Stimulated activated CD4-positive, alpha-beta T cell treated with anti-CD3 and anti-CD28 coated beads, Interleukin-15, amount 100 ng/mL, for 1 hour (primary cell): ENCODE measurements around the gene GPX2.

Source experiments
- DNase-seq, 2 donors: peaks; one replicate each; pipeline ENCODE4 v3.0.0-alpha.2; 2020; ENCODE audit warnings: low read depth in 1 of 2, low spot score in 1 of 2

GPX2 gene

DNA sequence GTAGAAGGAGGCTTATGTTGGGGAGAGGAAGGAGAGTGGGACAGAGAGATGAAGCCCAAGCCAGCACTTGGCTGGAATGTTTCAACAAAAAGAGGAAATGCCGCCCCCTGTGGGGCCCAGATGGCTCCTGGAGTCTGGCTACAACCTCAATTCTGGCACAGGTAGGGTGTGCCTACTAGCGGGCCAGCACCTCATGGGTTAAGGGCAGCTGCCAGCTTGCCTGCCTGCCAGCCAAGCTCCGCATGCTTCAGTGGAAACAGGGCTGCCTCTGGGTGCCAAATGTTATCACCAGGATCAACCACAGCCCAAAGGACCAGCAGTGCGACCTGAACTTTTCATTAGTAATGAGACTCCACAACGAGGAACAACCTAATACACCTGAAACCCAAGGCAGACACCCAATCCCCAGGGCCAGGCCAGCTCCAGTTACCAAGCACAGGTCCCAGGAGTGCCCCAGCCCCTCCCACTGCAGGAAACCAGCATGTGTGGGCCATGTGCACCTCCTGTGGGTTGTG, 18.3 kb upstream of the GPX2 start:
- DNase-seq: no peak

DNA sequence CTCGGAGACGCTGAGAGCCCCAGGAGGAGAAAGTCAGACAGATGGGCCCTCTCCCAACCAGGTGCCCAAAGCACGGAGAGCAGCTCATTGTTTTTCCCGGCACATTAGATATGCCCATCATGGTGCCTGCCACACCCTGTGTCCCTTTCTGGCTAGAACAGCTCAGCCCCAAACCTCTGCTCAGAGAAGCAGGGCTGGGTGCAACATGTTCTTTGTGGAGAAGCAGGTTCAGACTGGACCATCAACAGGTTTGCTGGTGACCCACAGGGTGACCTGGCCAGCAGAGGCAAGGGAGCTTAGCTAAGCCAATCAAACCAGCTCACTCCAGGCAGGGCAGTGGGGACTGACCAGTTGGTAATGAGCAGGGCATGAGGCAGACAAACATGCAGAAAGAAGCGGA, 16.2 kb upstream of the GPX2 start:
- DNase-seq: no peak

DNA sequence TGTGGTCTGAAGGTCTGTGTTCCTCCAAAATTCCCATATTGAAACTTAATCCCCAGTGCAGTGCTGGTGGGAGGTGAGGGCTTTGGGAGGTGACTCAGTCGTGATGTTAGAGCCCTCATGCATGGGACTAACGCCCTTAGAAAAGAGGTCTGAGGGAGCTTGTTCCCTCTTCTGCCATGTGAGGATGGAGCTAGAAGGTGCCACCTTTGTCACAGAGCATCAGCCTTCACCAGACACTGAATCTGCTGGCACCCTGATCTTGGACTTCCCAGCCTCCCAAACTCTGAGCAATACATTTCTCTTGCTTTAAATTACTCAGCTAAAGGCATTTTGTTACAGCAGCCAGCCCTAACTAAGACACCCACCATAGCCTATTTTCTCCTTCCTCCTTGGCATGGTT, 15.7 kb upstream of the GPX2 start:
- DNase-seq: no peak

DNA sequence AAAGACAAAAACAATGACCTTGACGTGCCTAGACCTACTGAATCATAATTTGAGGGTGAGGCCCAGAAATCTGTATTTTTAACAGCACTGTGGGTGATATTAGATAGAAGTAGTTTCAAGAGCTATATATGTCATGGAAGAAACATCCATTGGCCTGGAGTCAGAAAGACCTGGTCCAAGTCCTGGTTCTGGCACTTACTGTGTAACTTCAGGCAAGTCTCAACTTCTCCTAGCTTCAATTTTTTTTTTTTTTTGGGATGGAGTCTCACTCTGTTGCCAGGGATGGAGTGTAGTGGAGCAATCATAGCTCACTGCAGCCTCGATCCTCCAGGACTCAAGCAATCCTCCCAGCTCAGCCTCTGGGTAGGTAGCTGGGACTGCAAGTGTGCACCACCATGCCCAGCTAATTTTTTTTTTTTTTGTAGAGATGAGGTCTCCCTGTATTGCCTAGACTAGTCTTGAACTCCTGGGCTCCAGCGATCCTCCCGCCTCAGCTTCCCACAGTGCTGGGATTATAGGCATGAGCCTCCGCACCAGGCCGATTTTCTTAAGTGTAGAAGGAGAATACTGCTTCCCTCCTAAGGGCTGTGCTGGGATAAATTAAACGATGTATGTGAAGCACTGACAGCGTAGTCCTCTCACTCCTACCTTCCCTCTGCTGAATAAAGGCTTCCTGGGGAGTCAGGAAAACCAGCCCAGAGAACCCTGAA, 14.3 kb upstream of the GPX2 start:
- no peak for DNase-seq

DNA sequence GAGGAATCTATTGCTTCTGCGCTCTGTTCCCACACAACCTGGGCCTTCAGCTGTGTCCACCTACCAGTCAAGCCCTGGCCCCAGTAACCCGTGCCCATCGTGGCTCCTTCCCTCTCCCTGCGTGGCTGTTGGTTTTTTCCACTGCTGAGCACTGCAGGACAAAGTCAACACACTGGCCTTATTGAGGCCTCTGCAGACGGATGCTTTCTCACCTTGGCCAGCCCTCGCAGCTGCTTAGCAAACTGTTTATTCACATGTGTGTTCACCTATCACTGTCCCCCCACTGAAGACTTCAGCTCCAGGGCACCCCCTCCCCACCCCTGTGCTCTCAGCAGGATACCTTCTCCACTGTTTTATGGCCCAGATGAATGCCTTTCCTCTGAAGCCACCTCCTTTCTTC, 12.8 kb upstream of the GPX2 start:
- no peak for DNase-seq

DNA sequence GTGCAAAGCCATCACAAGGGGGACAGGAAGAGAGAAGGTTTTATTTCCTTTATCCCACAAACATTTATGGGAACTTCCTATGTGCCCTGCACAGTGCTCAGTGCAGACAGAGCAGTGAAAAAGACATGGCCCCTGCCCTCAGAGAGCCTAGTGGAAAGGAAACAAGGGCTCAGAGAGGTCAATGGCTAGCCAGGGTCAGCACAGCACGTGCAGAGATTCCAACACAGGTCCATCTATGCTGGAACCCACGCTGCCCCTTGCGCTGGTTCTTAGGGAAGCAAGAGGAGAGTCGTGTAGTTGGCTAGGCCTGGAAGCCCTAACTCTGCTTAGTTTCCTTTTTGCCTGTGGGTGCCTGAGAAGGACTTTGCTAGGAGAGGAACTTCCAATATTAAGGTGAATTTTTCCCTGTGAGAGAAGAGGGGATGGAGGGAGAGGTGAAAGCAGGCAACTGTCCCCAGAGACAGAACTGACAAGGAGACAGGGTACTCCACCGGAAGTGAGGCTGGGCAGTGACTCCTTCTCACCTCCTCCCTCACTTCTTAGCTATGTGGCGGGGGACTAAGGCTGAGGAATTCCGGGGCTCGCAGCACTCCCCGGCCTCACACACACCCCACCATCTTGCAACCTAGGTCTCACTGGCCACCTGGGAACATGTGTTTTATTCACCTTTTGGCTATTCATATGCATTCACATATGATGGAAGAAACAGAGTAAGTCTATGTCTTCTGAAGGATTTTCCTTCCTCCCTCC, 12.1 kb upstream of the GPX2 start:
- DNase-seq: no peak

DNA sequence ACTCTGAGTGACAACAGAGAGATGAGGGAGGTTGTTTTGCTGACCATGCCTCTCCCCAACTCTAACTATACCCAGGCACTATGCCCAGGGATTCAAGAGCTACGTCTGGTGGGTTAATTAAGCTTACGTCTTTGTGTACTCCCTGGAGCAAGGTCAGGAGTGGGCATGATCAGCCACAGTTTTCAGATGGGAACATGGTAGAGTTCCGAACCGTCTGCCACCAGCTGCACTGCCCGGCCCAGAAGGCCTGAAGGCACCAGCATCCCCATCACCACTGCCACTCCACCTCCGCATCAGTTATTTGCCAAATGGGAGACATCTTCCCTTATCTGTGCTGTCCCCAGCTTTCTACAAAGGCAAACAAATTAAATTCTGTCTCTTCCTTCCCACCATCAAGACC, 11.1 kb upstream of the GPX2 start:
- DNase-seq: no peak

DNA sequence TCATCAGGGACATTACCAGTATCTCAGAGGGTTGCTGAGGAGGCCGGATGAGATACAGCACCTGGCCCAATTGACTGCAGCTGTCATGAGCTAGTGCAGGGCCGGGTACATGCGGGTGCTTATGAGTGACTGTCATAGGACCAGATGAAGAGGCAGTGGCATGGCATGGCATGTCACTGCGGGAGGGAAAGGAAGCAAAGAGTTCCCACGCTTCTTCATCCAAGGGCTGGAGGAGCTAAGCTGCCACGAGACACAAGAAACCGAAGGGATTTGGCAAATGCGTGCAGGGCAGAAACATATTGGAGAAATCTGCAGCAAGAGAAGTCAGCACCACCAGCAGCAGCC, 10.7 kb upstream of the GPX2 start:
- DNase-seq: no peak

DNA sequence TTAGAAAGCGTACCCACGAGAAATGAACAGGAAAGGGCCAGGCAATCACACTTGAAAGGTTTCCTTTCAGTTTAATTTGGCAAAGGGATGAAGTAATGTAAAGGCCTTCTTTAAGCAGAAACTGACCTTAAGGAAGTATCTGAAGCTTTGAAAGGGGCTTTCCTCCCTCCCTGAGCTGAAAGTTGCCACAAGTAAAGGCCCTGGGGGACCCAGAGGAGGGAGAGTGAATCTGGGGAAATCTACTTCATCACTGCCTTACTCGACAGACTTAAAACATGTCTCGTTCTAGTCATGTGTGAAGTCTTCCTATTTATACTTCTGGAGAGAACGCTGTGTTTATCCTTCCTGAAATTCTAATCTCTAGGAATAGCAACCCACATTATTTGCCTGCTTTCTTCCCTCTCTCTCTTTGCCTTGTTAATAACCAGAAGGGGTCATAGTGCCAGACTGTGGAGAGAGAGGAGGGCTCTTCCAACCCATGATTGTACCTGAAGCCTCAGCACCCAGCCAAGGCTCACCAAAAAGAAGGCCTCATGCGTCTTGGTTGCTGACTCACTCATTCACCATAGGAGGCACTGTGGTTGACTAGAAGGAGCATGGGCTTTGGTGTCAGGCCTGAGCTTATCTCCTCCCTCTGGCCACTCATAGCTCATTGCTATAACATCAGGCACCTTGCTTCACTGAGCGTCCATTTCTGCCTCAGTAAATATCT, 10.2 kb upstream of the GPX2 start:
- no peak for DNase-seq

DNA sequence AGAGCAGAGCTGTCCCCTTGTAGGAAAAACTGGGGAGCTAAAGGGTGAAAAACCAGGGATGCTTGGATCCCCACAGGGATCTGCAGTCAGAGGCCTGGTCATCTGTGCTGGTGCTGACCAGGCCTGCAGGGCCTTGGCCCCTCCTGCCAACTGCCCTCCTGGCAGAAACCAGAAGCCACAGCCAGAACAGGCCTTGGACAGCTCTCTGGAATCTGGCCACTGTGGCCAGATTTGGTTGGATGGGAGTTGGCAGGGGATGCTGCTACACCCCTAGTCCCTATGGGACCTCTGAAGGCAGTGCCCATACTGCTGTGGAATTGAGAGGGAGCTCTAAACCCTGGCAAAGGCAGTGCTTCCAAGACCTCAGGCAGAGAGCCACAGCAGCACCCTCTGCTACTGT, 9.2 kb upstream of the GPX2 start:
- DNase-seq: no peak

DNA sequence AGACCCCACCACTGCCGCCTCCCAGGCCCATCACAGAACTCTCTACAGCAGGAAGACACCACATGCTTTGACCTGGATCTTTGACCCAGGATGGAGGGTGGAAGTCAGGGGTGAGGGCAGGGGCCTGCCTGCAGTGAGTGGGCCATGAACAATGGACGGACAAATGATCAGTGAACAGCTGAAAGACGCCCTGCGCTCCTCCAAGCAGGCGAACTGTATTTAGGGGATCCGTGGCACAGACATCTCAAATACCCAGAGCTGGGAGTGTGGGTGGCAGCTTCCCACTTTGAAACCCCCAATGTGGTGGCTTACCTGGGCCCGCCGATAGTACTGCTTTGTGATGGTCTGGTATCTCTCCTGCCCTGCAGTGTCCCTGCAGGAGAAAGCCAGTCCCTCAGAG, 8.7 kb upstream of the GPX2 start:
- no peak for DNase-seq

DNA sequence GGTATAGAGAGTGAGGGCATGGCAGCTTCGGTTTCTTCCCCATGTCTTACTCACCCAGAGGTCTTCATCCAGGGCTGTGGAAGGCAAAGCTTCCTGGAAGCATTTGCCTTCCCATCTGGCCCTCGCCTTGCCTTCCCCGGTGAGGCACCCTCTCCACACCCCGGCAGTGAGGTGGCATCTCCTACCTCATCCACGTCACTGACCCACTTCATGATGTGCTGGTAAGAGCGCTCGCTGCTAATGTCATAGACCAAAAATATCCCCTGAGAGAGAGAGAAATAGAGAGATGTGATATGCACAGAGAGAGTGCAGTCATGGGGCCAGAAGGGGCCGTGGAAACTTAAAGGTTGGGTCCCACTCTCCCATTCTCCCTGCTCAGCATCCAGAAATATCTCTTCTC, 8.3 kb upstream of the GPX2 start:
- DNase-seq: no peak

DNA sequence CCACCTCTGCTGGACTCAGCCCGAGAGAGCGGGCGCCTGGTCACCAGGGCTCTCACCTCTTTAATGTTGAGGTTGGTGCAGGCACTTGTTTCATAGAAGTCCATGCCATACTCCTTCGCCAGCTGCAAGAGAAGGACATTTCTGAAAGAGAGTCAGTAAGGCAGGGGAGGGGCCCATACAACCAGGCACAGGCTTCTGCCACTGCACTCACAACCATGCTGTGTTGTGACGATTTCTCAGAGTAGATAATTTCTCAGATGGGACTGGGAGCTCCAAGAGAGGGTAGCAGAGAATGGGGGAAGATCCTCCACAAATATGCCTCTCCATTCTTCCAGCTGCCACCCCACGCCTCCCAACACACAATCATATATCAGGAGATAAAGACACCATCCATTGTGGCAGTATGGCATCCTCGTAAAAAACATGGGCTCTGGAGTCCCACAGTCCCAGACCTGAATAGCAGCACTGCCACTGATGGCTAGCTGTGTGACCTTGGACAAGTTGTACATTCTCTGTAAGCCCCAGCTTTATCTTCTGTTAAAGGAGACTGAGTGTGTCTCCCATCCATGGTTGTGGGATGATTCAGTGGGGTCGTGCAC, 6.2 kb upstream of the GPX2 start:
- no peak for DNase-seq

DNA sequence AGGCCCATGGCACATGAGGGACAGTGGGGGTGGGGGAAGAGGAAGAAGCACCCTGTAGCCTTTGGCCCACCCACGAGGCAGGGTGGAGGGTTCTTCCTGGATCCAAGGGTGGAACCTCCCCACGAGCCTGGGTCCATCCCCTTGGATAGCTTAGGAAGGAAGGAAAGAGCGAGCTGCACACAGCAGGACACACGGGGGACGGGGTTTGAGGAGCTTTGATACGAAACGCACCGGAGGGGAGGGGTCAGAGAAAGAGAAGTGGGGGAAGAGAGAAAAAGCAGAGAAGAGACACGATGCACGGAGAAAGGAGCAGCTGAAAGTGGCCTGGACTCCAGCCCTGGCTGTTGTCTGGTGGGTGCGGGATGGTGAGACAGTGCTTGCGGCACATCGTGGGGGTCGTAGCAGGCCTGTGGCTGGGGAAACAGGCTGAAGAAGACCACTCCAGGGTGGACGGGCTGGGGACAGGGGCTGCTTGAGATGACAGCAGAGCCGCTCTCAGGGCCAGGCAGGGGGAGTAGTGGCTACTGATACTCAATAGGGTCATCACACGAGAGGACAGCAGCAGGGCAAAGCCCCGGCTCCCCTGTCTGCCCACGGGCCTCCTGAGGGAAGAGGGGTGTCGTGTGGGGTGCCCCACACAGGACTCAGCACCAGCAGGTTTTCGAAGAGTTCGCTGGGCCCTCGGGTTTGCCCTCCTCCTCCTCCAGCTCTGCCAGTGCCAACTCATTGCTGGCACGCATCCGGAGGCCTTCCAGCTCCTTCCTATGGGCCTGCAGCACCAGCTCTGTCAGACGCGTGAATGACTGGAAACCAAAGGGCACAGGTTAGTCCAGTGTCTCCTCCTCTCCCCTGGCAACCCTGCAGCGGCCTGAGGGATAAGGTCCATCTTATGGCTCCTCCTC, 5.4 kb upstream of the GPX2 start:
- DNase-seq: no peak

DNA sequence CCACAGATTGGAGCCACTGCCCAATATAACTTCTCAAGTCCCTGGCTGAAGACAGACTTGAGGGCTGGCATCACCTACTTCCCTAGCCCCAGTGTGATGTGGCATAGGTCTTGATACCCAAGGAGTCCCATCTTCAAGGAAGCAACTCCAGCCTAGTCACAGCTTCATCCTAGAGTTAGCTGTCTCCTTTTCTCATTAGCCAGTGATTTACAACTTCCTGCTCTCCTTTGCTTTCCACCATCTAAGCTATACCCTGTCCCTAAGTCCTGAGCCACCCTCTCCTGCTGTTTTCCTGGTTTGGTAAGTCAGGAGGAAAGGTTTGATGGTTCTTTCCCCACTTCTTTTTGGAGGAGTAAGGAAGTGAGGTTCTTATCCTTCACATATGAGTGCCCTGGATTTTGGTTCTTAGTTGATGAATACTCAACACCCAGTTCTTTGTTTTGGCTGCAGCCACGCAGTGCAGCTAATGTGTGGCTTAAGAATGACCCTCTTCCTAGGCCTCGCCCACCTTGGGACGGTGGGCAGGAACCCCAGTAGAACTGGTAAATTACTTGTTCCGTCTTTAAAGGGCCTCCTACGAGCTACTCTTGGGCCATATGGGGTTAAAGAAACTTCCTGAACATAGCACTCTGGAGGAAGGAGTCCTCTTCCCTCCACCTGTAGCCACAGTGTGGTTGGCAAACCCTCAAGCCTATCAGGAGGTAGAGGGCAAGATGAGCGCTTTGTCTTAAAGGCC, 3.9 kb upstream of the GPX2 start:
- no peak for DNase-seq

DNA sequence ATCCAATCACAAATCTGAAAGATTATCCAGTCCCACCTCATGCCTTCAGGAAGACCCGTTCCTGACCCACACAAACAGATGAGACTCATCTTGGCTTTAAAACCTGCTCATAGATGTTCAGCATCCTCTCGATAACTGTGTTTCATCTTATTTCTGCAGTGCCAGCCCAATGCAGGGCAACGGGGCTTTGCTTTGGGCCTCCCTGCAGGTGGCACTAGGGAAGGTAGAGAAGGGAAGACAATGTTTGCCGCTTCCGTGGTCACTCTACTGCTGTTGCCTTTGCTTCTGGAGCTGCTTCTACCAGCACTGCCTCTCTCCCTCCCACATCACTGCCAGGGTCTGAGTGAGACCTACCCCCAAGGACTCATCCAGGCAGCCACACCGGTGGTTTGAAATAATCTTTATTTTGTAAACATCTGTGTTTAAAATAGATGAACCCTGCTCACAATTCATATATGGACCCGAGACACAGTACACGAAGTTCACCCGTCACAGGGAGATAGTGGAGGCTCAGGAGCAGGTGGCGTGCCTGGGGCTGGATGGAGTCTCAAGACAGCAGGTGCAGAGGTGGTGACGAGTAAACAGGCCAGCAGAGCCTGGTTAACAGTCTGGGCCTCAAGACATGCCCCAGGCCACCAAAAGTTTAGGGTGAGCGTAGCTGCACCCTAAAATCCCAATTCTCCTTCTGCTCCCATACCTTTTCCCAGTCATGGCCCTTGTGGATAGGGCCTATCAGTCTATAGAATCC, 3.1 kb upstream of the GPX2 start:
- no peak for DNase-seq

DNA sequence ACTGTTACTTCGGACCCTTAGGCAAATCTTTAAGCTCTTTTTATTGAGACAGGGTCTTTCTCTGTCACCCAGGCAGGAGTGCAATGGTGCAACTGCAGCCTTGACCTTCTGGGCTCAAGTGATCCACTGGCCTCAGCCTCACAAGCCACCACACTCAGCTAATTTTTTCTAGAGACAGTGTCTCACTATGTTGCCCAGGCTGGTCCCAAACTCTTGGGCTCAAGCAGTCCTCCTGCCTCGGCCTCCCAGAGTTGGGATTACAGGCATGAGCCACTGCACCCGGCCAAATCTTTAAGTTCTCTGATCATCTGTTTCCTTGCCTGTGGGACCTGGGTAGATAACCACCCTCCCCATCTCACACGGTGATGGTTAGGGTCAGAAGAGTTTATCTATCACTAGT, 2.3 kb upstream of the GPX2 start:
- no peak for DNase-seq

DNA sequence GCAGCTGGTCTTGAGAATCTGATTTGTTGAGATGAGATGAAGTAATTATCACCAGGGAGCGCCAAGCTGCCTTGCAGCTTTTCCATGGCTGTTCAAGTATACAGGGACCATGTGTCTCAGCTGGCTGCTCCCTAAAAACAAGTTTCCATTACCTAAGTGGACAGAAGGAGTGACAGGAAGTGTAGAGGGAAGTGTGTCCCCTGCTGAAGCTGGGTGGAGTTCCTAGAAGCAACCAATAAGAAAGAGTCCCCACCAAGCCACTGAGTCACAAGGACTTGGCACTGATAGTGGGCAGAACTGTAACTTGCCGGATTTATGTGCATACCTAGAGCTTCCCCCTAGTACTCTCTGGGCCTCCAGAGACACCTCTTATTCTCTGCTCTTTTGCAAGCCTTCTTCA, 1.5 kb upstream of the GPX2 start:
- DNase-seq: no peak

DNA sequence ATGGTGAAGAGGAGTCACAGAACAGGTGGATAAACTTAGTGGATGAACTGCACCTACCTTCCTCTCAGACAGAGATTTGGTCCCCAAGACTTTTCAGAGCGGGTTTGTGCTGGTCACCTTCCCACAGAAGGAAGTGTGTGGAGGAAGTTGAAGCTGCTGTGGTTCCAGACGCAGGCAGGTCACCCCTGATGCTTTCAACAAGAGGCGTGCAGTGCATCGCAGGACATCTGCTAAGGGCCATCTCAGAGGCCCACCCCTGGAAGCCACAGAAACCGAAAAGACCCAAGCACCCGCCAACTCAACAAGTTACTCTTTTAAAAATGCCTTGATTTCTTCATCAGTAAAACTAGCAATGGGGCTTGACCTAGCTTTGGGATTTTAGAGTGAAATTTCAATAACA, 1.0 kb upstream of the GPX2 start:
- DNase-seq: no peak
